Osteocyte (in vitro differentiated cells): ENCODE measurements around the gene TENT5C. TPM values are rescaled to one million over a fixed set of nuclear protein-coding genes. Genes with fewer than 3 reads are reported as not detected.

Experiments
- DNase-seq: peaks from one replicate; pipeline ENCODE4 v3.0.0; 2021; ENCODE audit warnings: mixed read lengths; ENCODE audit not compliant: unreplicated experiment; ENCODE audit errors: extremely low spot score
- H3K27ac Mint-ChIP-seq: one replicate; pipeline ENCODE4 v1.8.0; 2021; ENCODE audit warnings: mild to moderate bottlenecking, mixed read lengths; ENCODE audit not compliant: unreplicated experiment
- H3K27me3 Mint-ChIP-seq: one replicate; pipeline ENCODE4 v1.8.0; 2021; ENCODE audit warnings: mixed read lengths; ENCODE audit not compliant: unreplicated experiment
- H3K36me3 Mint-ChIP-seq: one replicate; pipeline ENCODE4 v1.8.0; 2021; ENCODE audit warnings: mixed read lengths; ENCODE audit not compliant: unreplicated experiment
- H3K4me1 Mint-ChIP-seq: one replicate; pipeline ENCODE4 v1.8.0; 2021; ENCODE audit warnings: mixed read lengths; ENCODE audit not compliant: unreplicated experiment
- H3K4me3 Mint-ChIP-seq: one replicate; pipeline ENCODE4 v1.8.0; 2021; ENCODE audit warnings: mild to moderate bottlenecking, moderate library complexity, mixed read lengths; ENCODE audit not compliant: unreplicated experiment
- H3K9me3 Mint-ChIP-seq: one replicate; pipeline ENCODE4 v1.8.0; 2021; ENCODE audit warnings: mixed read lengths; ENCODE audit not compliant: unreplicated experiment
- total RNA-seq: library from RNA; stranded (reverse); gene quantifications from 2 replicates; pipeline ENCODE4 v1.2.1, GENCODE V29; 2021
- TF ChIP-seq, protein P1 (sequence below): fragments of 200-600 bp; sonication (generic); IDR thresholded peaks from 2 replicates; pipeline ENCODE4 v1.5.0; 2021; ENCODE audit warnings: antibody characterized with exemption, mild to moderate bottlenecking, moderate library complexity

The TENT5C gene
- total RNA-seq, 1 donor from 2014 or later, result 0.08 TPM

- H3K27me3 Mint-ChIP-seq, result peaks cover 48% of the 10 kb centered on the region
- no peaks in the 10 kb centered on the region for H3K4me1 Mint-ChIP-seq
- no peaks in the 10 kb centered on the region for H3K36me3 Mint-ChIP-seq
- no peak overlapping the region for H3K27ac Mint-ChIP-seq
- no peak for DNase-seq
- H3K4me3 Mint-ChIP-seq, result no peak overlapping the region
- no peaks in the 10 kb centered on the region for H3K9me3 Mint-ChIP-seq
- TF ChIP-seq, protein P1, sequence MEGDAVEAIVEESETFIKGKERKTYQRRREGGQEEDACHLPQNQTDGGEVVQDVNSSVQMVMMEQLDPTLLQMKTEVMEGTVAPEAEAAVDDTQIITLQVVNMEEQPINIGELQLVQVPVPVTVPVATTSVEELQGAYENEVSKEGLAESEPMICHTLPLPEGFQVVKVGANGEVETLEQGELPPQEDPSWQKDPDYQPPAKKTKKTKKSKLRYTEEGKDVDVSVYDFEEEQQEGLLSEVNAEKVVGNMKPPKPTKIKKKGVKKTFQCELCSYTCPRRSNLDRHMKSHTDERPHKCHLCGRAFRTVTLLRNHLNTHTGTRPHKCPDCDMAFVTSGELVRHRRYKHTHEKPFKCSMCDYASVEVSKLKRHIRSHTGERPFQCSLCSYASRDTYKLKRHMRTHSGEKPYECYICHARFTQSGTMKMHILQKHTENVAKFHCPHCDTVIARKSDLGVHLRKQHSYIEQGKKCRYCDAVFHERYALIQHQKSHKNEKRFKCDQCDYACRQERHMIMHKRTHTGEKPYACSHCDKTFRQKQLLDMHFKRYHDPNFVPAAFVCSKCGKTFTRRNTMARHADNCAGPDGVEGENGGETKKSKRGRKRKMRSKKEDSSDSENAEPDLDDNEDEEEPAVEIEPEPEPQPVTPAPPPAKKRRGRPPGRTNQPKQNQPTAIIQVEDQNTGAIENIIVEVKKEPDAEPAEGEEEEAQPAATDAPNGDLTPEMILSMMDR, result no peak
Observed at GRCh38 chr1:117618450-117619122, 12.7 kb downstream of the TENT5C start.

DNA sequence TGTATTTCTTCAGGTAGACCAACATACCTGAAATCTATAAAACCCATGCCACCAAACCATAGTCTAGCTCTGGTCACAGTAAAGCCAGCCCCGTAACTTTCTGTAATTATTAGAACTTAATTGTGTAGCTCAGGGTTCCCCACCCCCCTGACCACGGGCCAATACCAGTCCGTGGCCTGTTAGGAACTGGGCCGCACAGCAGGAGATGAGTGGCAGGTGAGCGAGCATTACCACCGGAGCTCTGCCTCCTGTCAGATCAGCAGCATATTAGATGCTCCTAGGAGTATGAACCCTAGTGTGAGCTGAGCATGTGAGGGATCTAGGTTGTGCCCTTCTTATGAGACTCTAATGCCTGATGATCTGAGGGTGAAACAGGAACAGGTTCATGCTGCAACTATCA, 14.6 kb downstream of the TENT5C start:
- Mint-ChIP-seq H3K4me3 (no peak overlapping the region), H3K27me3 (peaks cover 53% of the 10 kb centered on the region), H3K36me3 (no peaks in the 10 kb centered on the region), H3K9me3 (no peaks in the 10 kb centered on the region), H3K27ac (no peak overlapping the region), H3K4me1 (no peaks in the 10 kb centered on the region)
- DNase-seq, result no peak
- TF ChIP-seq, protein P1, result no peak

DNA sequence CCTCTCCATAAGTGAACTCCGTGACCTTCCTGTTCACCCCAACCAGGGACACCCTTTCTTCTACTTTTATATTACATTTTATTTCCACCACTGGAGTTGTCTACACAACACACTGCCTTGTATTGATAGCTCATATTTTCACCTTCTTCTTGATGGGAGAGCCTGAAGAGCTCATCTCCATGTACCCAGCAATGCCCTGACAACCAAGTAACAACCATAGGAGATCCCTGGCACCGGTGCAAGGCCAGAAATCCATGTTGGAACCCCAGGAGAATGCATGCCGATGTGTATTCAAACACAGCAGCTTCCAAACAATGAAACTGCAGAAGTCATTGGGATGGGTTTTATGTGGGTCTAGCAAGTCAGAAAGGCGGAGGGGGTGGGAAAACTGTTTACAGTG, 15.5 kb downstream of the TENT5C start:
- Mint-ChIP-seq H3K27ac (no peak overlapping the region), H3K4me1 (no peaks in the 10 kb centered on the region), H3K4me3 (no peak overlapping the region)

DNA sequence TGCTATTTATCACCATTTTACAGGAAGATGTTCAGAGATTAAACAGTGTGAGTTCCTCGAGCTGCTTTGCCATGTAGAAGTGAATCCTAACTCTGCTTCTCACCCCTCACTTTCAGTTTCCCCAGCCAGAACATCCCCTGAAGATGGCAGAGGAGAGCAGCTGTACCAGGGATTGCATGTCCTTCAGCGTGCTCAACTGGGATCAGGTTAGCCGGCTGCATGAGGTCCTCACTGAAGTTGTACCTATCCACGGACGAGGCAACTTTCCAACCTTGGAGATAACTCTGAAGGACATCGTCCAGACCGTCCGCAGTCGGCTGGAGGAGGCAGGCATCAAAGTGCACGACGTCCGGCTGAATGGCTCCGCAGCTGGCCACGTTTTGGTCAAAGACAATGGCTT, 16.9 kb downstream of the TENT5C start:
- TF ChIP-seq, protein P1, result no peak
- no peak for DNase-seq
- H3K4me1 Mint-ChIP-seq, result no peaks in the 10 kb centered on the region
- no peaks in the 10 kb centered on the region for H3K9me3 Mint-ChIP-seq
- H3K27me3 Mint-ChIP-seq, result peaks cover 56% of the 10 kb centered on the region
- no peak overlapping the region for H3K27ac Mint-ChIP-seq
- H3K4me3 Mint-ChIP-seq, result no peak overlapping the region
- no peaks in the 10 kb centered on the region for H3K36me3 Mint-ChIP-seq

More for the DNA sequence above, 15.5 kb downstream of the TENT5C start:
- H3K9me3 Mint-ChIP-seq, result no peaks in the 10 kb centered on the region
- TF ChIP-seq, protein P1, result no peak
- DNase-seq, result no peak
- no peaks in the 10 kb centered on the region for H3K36me3 Mint-ChIP-seq
- H3K27me3 Mint-ChIP-seq, result peaks cover 51% of the 10 kb centered on the region

GRCh38 chr1:117623141-117623540, 17.3 kb downstream of the TENT5C start:
- Mint-ChIP-seq H3K4me1 (no peaks in the 10 kb centered on the region), H3K4me3 (no peak overlapping the region), H3K36me3 (no peaks in the 10 kb centered on the region), H3K9me3 (no peaks in the 10 kb centered on the region), H3K27ac (no peak overlapping the region), H3K27me3 (peaks cover 55% of the 10 kb centered on the region)
- TF ChIP-seq, protein P1, result no peak
- no peak for DNase-seq
